Measurements from ENCODE around the gene IQGAP3.
A peak's percentile ranks its signal among the peaks of the same experiment; 100 is the strongest.

GRCh38 chr1:156486421-156487344 is 85.7 kb downstream of the IQGAP3 start:
- no peak for TF ChIP-seq POLR2A (IDR thresholded peaks at IDR 0.05)
- no peak for TF ChIP-seq CTCF (IDR thresholded peaks at IDR 0.05 in 8 of 11, conservative IDR thresholded peaks at IDR 0.05 in 3 of 11)
- TF ChIP-seq POLR2AphosphoS5 (IDR thresholded peaks at IDR 0.05), result peak in 1 of 3 donors; percentile 28
